Measurements from ENCODE around the gene TSACC.

GRCh38 chr1:156359249-156359648, 20.9 kb downstream of the TSACC start:
- TF ChIP-seq POLR2AphosphoS5 (IDR thresholded peaks at IDR 0.05; ENCODE audit: low read length) (no peak), TCF3 (IDR thresholded peaks at IDR 0.05; ENCODE audit: borderline replicate concordance, insufficient read depth, low read depth, low read length) (no peak), REST (IDR thresholded peaks at IDR 0.05; ENCODE audit: low read depth, low read length) (no peak), CTCF (IDR thresholded peaks at IDR 0.05 in 2 of 3, conservative IDR thresholded peaks at IDR 0.05 in 1 of 3; ENCODE audit: control insufficient read depth in 2 of 3, extremely low read depth in 1 of 3, insufficient read depth in 1 of 3, low read depth in 3 of 3, low read length in 3 of 3) (no peak)

All from GM12878 (cell line).